SK-N-SH (cell line): Measurements from ENCODE around the gene SGCA. TPM values are rescaled to one million over a fixed set of nuclear protein-coding genes. Genes with fewer than 3 reads are reported as not detected.

Experiments used
- CTCF ChIA-PET: fragments of 300-600, 350-600 bp; formaldehyde crosslinking; extraction: SDS; loops from one replicate; lab custom pipeline; 2021; lab: Yijun Ruan, JAX
- POLR2A ChIA-PET: fragments of 350-600 bp; sonication (Branson Sonifier 250); formaldehyde crosslinking; extraction: SDS; loops from one replicate; lab custom pipeline; 2020; ENCODE audit warnings: antibody characterized with exemption, inconsistent platforms; lab: Yijun Ruan, JAX
- DNase-seq: peaks from one replicate; pipeline ENCODE4 v3.0.0; 2012
- H2AFZ ChIP-seq: fragments of 200-600 bp; sonication (generic); 2 replicates; pipeline ENCODE4 v1.8.1; 2016; ENCODE audit warnings: antibody characterized with exemption, mild to moderate bottlenecking, low read depth
- H3F3A ChIP-seq: fragments of 200-600 bp; sonication (generic); replicated peaks from 2 replicates; pipeline ENCODE3; 2016; ENCODE audit warnings: antibody characterized with exemption, mild to moderate bottlenecking; ENCODE audit not compliant: insufficient read depth
- H3K27ac ChIP-seq, 2 experiments: fragments of 200-500 bp in 1 of 2; fragments of 200-600 bp in 1 of 2; sonication (Bioruptor generic) in 1 of 2; sonication (generic), shearing (Covaris generic) in 1 of 2; 2 replicates each; pipeline versions ENCODE4 v1.5.1 to v1.6.1; 2014 to 2016; ENCODE audit warnings: low read depth in 2 of 2, inconsistent platforms in 1 of 2, low read length in 1 of 2, mild to moderate bottlenecking in 1 of 2, mixed read lengths in 1 of 2
- H3K27me3 ChIP-seq: fragments of 200-600 bp; sonication (generic), shearing (Covaris generic); 2 replicates; pipeline ENCODE4 v1.6.1; 2016; ENCODE audit warnings: mixed run types; ENCODE audit not compliant: insufficient read depth
- H3K36me3 ChIP-seq, 2 experiments: fragments of 200-500 bp in 1 of 2; fragments of 200-600 bp in 1 of 2; sonication (Bioruptor generic) in 1 of 2; sonication (generic) in 1 of 2; replicated peaks in 1 of 2; 2 replicates each; pipeline versions ENCODE3 to v1.5.1; 2014 to 2016; ENCODE audit warnings: low read length in 1 of 2, mild to moderate bottlenecking in 1 of 2; ENCODE audit not compliant: insufficient read depth in 2 of 2, control insufficient read depth in 1 of 2
- H3K4me1 ChIP-seq, 2 experiments: fragments of 200-500 bp in 1 of 2; fragments of 200-600 bp in 1 of 2; sonication (Bioruptor generic) in 1 of 2; sonication (generic), shearing (Covaris generic) in 1 of 2; 2 replicates each; pipeline versions ENCODE4 v1.5.1 to v1.6.1; 2014 to 2016; ENCODE audit warnings: low read depth in 1 of 2, low read length in 1 of 2, mixed run types in 1 of 2; ENCODE audit not compliant: insufficient read depth in 2 of 2, control insufficient read depth in 1 of 2
- H3K4me2 ChIP-seq: fragments of 200-600 bp; sonication (generic), shearing (Covaris generic); 2 replicates; pipeline ENCODE4 v1.6.1; 2017; ENCODE audit warnings: mixed run types
- H3K4me3 ChIP-seq, 2 experiments: fragments of 200-500 bp in 1 of 2; fragments of 200-600 bp in 1 of 2; sonication (Bioruptor generic) in 1 of 2; sonication (generic), shearing (Covaris generic) in 1 of 2; 2 replicates each; pipeline versions ENCODE4 v1.5.1 to v1.8.1; 2014 to 2016; ENCODE audit warnings: low read depth in 2 of 2, inconsistent platforms in 1 of 2, low read length in 1 of 2, mild to moderate bottlenecking in 1 of 2, mixed read lengths in 1 of 2, moderate library complexity in 1 of 2
- H3K79me2 ChIP-seq: fragments of 200-600 bp; sonication (generic); 2 replicates; pipeline ENCODE4 v1.8.1; 2017; ENCODE audit warnings: mild to moderate bottlenecking; ENCODE audit not compliant: insufficient read depth
- H3K9ac ChIP-seq: fragments of 200-600 bp; sonication (generic); 2 replicates; pipeline ENCODE4 v1.6.1; 2017; ENCODE audit warnings: mixed run types
- H3K9me2 ChIP-seq: fragments of 200-600 bp; sonication (generic); 2 replicates; pipeline ENCODE4 v1.6.1; 2017; ENCODE audit warnings: mixed run types
- H3K9me3 ChIP-seq: fragments of 200-600 bp; sonication (generic); 2 replicates; pipeline ENCODE4 v1.6.1; 2017; ENCODE audit warnings: mixed run types, mild to moderate bottlenecking, moderate library complexity
- H4K20me1 ChIP-seq: fragments of 200-600 bp; sonication (generic); 2 replicates; pipeline ENCODE4 v1.6.1; 2017; ENCODE audit warnings: mild to moderate bottlenecking, mixed run types; ENCODE audit not compliant: insufficient read depth
- CHD2 ChIP-seq: fragments of 150-350 bp; IDR thresholded peaks from 2 replicates; pipeline ENCODE4 v1.6.1; 2018; ENCODE audit warnings: low read length; ENCODE audit not compliant: partially characterized antibody
- CTCF ChIP-seq: fragments of 200-600 bp; sonication (generic); IDR thresholded peaks from 2 replicates; pipeline ENCODE4 v1.6.1; 2017; ENCODE audit warnings: antibody characterized with exemption, mild to moderate bottlenecking, moderate library complexity
- ELF1 ChIP-seq: IDR thresholded peaks from 2 replicates; pipeline ENCODE4 v1.4.0; 2012
- EP300 ChIP-seq, 2 experiments: IDR thresholded peaks; 2 replicates each; pipeline versions ENCODE4 v1.4.0 to v1.6.1; 2012; ENCODE audit warnings: borderline replicate concordance in 1 of 2, low read depth in 1 of 2, low read length in 1 of 2
- FOXJ3 ChIP-seq: sonication (generic); formaldehyde crosslinking; IDR thresholded peaks from 2 replicates; pipeline ENCODE4 v1.5.1; 2020; ENCODE audit warnings: mild to moderate bottlenecking, missing genetic modification reagents
- GABPA ChIP-seq: IDR thresholded peaks from 2 replicates; pipeline ENCODE4 v1.4.0; 2012; ENCODE audit warnings: low read depth, mild to moderate bottlenecking
- GATA2 ChIP-seq: sonication (generic); formaldehyde crosslinking; IDR thresholded peaks from 2 replicates; pipeline ENCODE4 v1.5.0; 2020; ENCODE audit warnings: mild to moderate bottlenecking, missing genetic modification reagents
- MAX ChIP-seq: IDR thresholded peaks from 2 replicates; pipeline ENCODE4 v1.4.0; 2012; ENCODE audit warnings: low read depth
- MXI1 ChIP-seq: IDR thresholded peaks from 2 replicates; pipeline ENCODE4 v1.6.1; 2012; ENCODE audit warnings: mild to moderate bottlenecking, low read depth, low read length, improper control_type of control experiment
- NFIC ChIP-seq: IDR thresholded peaks from 2 replicates; pipeline ENCODE4 v1.4.0; 2012; ENCODE audit warnings: borderline replicate concordance
- NRF1 ChIP-seq: IDR thresholded peaks from 2 replicates; pipeline ENCODE4 v1.6.1; 2012; ENCODE audit warnings: low read depth, mild to moderate bottlenecking, low read length
- PBX3 ChIP-seq: IDR thresholded peaks from 2 replicates; pipeline ENCODE4; 2012
- RCOR1 ChIP-seq: fragments of 150-350 bp; IDR thresholded peaks from 2 replicates; pipeline ENCODE4 v1.6.1; 2017; ENCODE audit warnings: antibody characterized with exemption, low read length
- RXRA ChIP-seq: IDR thresholded peaks from 2 replicates; pipeline ENCODE4 v1.4.0; 2012; ENCODE audit warnings: low read depth, mild to moderate bottlenecking, borderline replicate concordance
- TAF1 ChIP-seq: IDR thresholded peaks from 2 replicates; pipeline ENCODE4 v1.6.1; 2012; ENCODE audit warnings: low read depth, mild to moderate bottlenecking, low read length, moderate library complexity, borderline replicate concordance
- TCF12 ChIP-seq: IDR thresholded peaks from 2 replicates; pipeline ENCODE4 v1.4.0; 2012
- TEAD4 ChIP-seq: IDR thresholded peaks from 2 replicates; pipeline ENCODE4 v1.4.0; 2012; ENCODE audit warnings: mild to moderate bottlenecking, borderline replicate concordance; ENCODE audit not compliant: insufficient read depth
- ZBTB33 ChIP-seq: IDR thresholded peaks from 2 replicates; pipeline ENCODE4 v1.4.0; 2012; ENCODE audit warnings: low read depth, borderline replicate concordance
- WGBS: methylation state at CpG from one replicate; pipeline ENCODE4 v1.1.6; 2017; ENCODE audit warnings: low lambda C conversion rate; 5-methylcytosine and 5-hydroxymethylcytosine counted together
- polyA plus RNA-seq, 3 experiments: library from polyadenylated mRNA; depleted of rRNA; stranded (reverse); fragments of >200 nt; gene quantifications; 2 replicates each; pipeline ENCODE4 v1.2.3, GENCODE V29; 2012

Gene SGCA
- polyA plus RNA-seq, 1 of the 3 experiments (the other 2 are of a cell fraction), result not detected

- no peaks in the 10 kb centered on the region for H3K9me2 ChIP-seq
- no peak overlapping the region for H3K9ac ChIP-seq
- no peak overlapping the region for H2AFZ ChIP-seq
- H3K79me2 ChIP-seq, result no peaks in the 10 kb centered on the region
- H4K20me1 ChIP-seq, result no peaks in the 10 kb centered on the region
- H3K4me3 ChIP-seq, result no peak overlapping the region
- CTCF ChIA-PET, result interaction anchor here (1.3 to 17.0 kb wide), 7 partner anchors 9 to 124 kb away, joined by 4 to 517 read pairs (median 33); partner anchors contain the start of genes COL1A1 and TMEM92
- H3K36me3 ChIP-seq, result no peaks in the 10 kb centered on the region
- WGBS, result 77% methylated on average over 6 of the region's 6 CpGs
- peaks cover 37% of the 10 kb centered on the region for H3F3A ChIP-seq
- TF ChIP-seq NRF1 (no peak), RXRA (no peak), PBX3 (no peak), ELF1 (no peak), ZBTB33 (no peak), EP300 (IDR thresholded peaks at IDR 0.05; ENCODE audit: borderline replicate concordance in 1 of 2, low read depth in 1 of 2, low read length in 1 of 2) (no peak), RCOR1 (no peak), NFIC (no peak), FOXJ3 (CRISPR knock-in tag) (no peak), TAF1 (no peak), CHD2 (no peak), TCF12 (no peak), CTCF (no peak), TEAD4 (no peak), GABPA (no peak), MXI1 (no peak), MAX (no peak), GATA2 (no peak)
- H3K4me1 ChIP-seq, result peaks cover 33 to 55% of the 10 kb centered on the region in 2 experiments
- no peak overlapping the region for H3K4me2 ChIP-seq
- no peaks in the 10 kb centered on the region for H3K9me3 ChIP-seq
- no peak for DNase-seq
- POLR2A ChIA-PET, result interaction anchor here (1.1 kb wide), 1 partner anchor 24 kb away, joined by 5 read pairs; the partner anchor contains the start of gene PPP1R9B
- H3K27ac ChIP-seq, result peak overlapping the region in 1 of 2 experiments; percentile 90; a peak in 1 of 4 replicates
- H3K27me3 ChIP-seq, result no peaks in the 10 kb centered on the region
These were observed 8.6 kb downstream of the SGCA start for GRCh38 chr17:50174444-50174843.
